Kidney (tissue), 14 donors: ENCODE data around the gene NAA25. TPM values are rescaled to one million over a fixed set of nuclear protein-coding genes. Genes with fewer than 3 reads are reported as not detected.
"Not testable (repeated sequence)": the region's sequence is repeated elsewhere in the genome, so short reads cannot be mapped to it uniquely, and the experiment has no call there.

Experiments used
- DNase-seq, 5 donors: peaks; one replicate each; pipeline ENCODE4 v3.0.0-alpha.2; 2013 to 2020
- FAIRE-seq: peaks from 2 replicates; lab custom pipeline; 2012; peaks lifted over from hg19 to GRCh38; lab: Jason Lieb, UNC
- H3K27ac ChIP-seq, 2 donors: one replicate each; pipeline ENCODE4 v1.7.0; 2013; ENCODE audit warnings: low read depth in 2 of 2, low read length in 2 of 2, inconsistent platforms in 1 of 2
- H3K27me3 ChIP-seq: one replicate; pipeline ENCODE4 v1.7.1; 2013; ENCODE audit warnings: low read length, inconsistent platforms; ENCODE audit not compliant: control insufficient read depth, insufficient read depth
- H3K36me3 ChIP-seq, 3 donors: one replicate each; pipeline versions ENCODE4 v1.7.0 to v1.7.1; 2013; ENCODE audit warnings: low read length in 3 of 3, control low read depth in 1 of 3, inconsistent platforms in 1 of 3; ENCODE audit not compliant: insufficient read depth in 3 of 3, control insufficient read depth in 2 of 3
- H3K4me1 ChIP-seq, 3 donors: one replicate each; pipeline versions ENCODE4 v1.7.0 to v1.7.1; 2013; ENCODE audit warnings: low read length in 3 of 3, inconsistent platforms in 1 of 3, low read depth in 1 of 3; ENCODE audit not compliant: control insufficient read depth in 2 of 3, insufficient read depth in 2 of 3
- H3K4me3 ChIP-seq, 3 donors: one replicate each; pipeline versions ENCODE4 v1.7.0 to v1.8.1; 2013; ENCODE audit warnings: low read length in 3 of 3, control low read depth in 1 of 3, inconsistent platforms in 1 of 3
- H3K9ac ChIP-seq, 3 donors: one replicate each; pipeline versions ENCODE4 v1.7.0 to v1.7.1; 2013; ENCODE audit warnings: low read length in 3 of 3, control low read depth in 1 of 3, inconsistent platforms in 1 of 3
- H3K9me3 ChIP-seq, 3 donors: one replicate each; pipeline versions ENCODE4 v1.7.0 to v1.7.1; 2013; ENCODE audit warnings: low read length in 3 of 3, control low read depth in 1 of 3, inconsistent platforms in 1 of 3; ENCODE audit not compliant: control insufficient read depth in 2 of 3, insufficient read depth in 1 of 3
- CTCF ChIP-seq: IDR thresholded peaks from 3 replicates; pipeline ENCODE4 v1.5.1; 2012; ENCODE audit warnings: mild to moderate bottlenecking, moderate library complexity, borderline replicate concordance; ENCODE audit not compliant: insufficient read depth; ENCODE audit errors: extremely low read depth
- intact Hi-C: fragments of 100-400 bp; cut with DNase I; formaldehyde crosslinking; loops from one replicate; pipeline ENCODE4 v1.11.1; 2022
- polyA plus RNA-seq: library from polyadenylated mRNA; stranded (reverse); fragments of 350-450 nt; fragmentation: Illumina TruSeq; extraction: RNeasy Lipid Tissue Mini Kit (QIAGEN cat#74804); gene quantifications from one replicate; pipeline ENCODE4 v1.2.3, GENCODE V29; 2014; ENCODE audit warnings: low read depth, low replicate concordance; ENCODE audit not compliant: insufficient read depth
- total RNA-seq: library from RNA; stranded (reverse); fragmentation: NEBNext Ultra II Directional; extraction: Animal tissue kit (Norgen Biotek cat#: 25700); gene quantifications from one replicate; pipeline ENCODE4 v1.2.1, GENCODE V29; 2021
- donor health status: control.
- donor health status: control.
- donor health status: control.
- donor health status: control.
- donor health status: control.
- donor health status: DM: yes; HTN: yes; CAD: no.
- donor health status: Normal renal cell carcinoma (clear cell type).

The NAA25 gene
- total and polyA plus RNA-seq, 2 donors from 2014 or later, result 3.2 to 22.8 TPM

- no peak for FAIRE-seq
- intact Hi-C loops, result no loop called here
- Histone ChIP-seq H3K9ac (no peak overlapping the region), H3K27me3 (no peaks in the 10 kb centered on the region), H3K4me1 (peaks cover 0 to 3% (median 0%) of the 10 kb centered on the region in 3 donors), H3K36me3 (peaks cover 5 to 17% (median 16%) of the 10 kb centered on the region in 3 donors), H3K27ac (no peak overlapping the region), H3K4me3 (no peak overlapping the region), H3K9me3 (no peaks in the 10 kb centered on the region)
- TF ChIP-seq CTCF, result no peak
- DNase-seq, result no peak
Measured at GRCh38 chr12:112063273-112063672, 45.3 kb downstream of the NAA25 start.

DNA sequence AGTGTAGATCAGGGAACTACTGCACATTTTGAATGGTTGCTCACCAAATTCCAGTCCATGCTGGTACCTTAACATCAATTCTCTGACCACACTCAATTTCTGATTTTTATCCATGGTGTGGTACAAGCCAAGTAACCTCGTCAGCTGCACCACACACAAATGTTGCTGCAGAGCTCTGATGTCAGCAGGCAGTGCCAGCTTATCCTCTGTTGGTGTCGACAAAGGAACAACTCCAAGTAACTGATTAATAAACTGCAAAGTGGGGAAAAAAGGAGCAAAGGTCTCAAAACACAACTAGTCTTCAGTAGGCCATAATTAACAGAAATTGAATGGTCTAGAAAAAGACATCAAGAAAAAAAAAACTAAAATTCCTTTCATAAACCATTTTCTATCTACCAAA, 47.4 kb downstream of the NAA25 start:
- H3K4me3 ChIP-seq, result no peak overlapping the region
- H3K4me1 ChIP-seq, result peaks cover 0 to 3% (median 0%) of the 10 kb centered on the region in 3 donors
- no peak overlapping the region for H3K9ac ChIP-seq
- FAIRE-seq, result peak; percentile 25
- H3K9me3 ChIP-seq, result no peaks in the 10 kb centered on the region
- DNase-seq, result peak in 2 of 5 donors; percentile 4 to 13
- peak overlapping the region in 1 of 2 donors; percentile 9 for H3K27ac ChIP-seq
- intact Hi-C loops, result no loop called here
- H3K36me3 ChIP-seq, result peaks cover 5 to 12% (median 6%) of the 10 kb centered on the region in 3 donors
- TF ChIP-seq CTCF, result no peak
- no peaks in the 10 kb centered on the region for H3K27me3 ChIP-seq

DNA sequence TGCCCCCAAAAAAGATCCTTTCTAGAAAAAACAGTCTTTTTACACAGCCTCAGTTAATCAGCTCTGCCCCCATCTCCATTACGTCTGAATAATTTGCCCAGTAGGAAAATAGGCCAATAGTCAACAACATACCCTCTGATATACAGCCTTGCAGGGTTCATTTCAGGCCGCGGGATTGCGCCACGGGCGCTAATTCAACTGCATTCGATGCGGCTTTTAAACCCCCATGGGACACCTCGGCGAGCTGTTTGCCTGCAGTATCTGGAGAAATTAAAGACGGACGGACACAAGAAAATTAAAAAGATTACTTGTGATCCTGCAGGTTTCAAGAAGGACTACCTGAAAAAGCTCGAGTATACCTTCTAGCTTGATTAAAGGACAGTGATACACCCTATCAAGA, 59.2 kb downstream of the NAA25 start:
- H3K9me3 ChIP-seq, result no peaks in the 10 kb centered on the region
- peaks cover 9 to 44% (median 33%) of the 10 kb centered on the region in 3 donors for H3K36me3 ChIP-seq
- H3K4me1 ChIP-seq, result no peaks in the 10 kb centered on the region
- no peak for TF ChIP-seq CTCF
- intact Hi-C loops, result no loop called here
- no peak for FAIRE-seq
- H3K9ac ChIP-seq, result no peak overlapping the region
- no peak overlapping the region for H3K27ac ChIP-seq
- no peak overlapping the region for H3K4me3 ChIP-seq
- H3K27me3 ChIP-seq, result no peaks in the 10 kb centered on the region
- no peak for DNase-seq

GRCh38 chr12:112046003-112046402, 62.6 kb downstream of the NAA25 start:
- no peak for TF ChIP-seq CTCF
- intact Hi-C loops, result no loop called here
- Histone ChIP-seq H3K4me3 (no peak overlapping the region), H3K4me1 (no peaks in the 10 kb centered on the region), H3K9ac (no peak overlapping the region), H3K36me3 (peaks cover 10 to 41% (median 28%) of the 10 kb centered on the region in 3 donors), H3K27ac (no peak overlapping the region), H3K9me3 (no peaks in the 10 kb centered on the region), H3K27me3 (no peaks in the 10 kb centered on the region)
- no peak for DNase-seq
- FAIRE-seq, result no peak

GRCh38 chr12:112036614-112037013, 72.0 kb downstream of the NAA25 start:
- H3K9me3 ChIP-seq, intact Hi-C loops, DNase-seq, H3K4me1 ChIP-seq, FAIRE-seq, H3K4me3 ChIP-seq, H3K27me3 ChIP-seq, H3K27ac ChIP-seq, H3K9ac ChIP-seq: not testable (repeated sequence)
- H3K36me3 ChIP-seq, result peaks cover 10 to 26% (median 16%) of the 10 kb centered on the region in 3 donors
